H1 (cell line): ENCODE measurements around the gene TMEM150A. TPM values are rescaled to one million over a fixed set of nuclear protein-coding genes. Genes with fewer than 3 reads are reported as not detected.

ENCODE experiments used
- ATF2 ChIP-seq: IDR thresholded peaks from 2 replicates; pipeline ENCODE4 v1.6.1; 2012; ENCODE audit warnings: low read length, inconsistent platforms
- E2F6 ChIP-seq: IDR thresholded peaks from 2 replicates; pipeline ENCODE4 v1.6.1; 2012; ENCODE audit warnings: inconsistent platforms
- EP300 ChIP-seq, 2 experiments: IDR thresholded peaks; 1 replicate in 1 of 2; 2 replicates in 1 of 2; pipeline ENCODE4 v1.6.1; 2011 to 2012; ENCODE audit warnings: low read depth in 2 of 2, low read length in 2 of 2, mild to moderate bottlenecking in 2 of 2, borderline replicate concordance in 1 of 2, inconsistent platforms in 1 of 2, moderate library complexity in 1 of 2
- HDAC2 ChIP-seq, 2 experiments: fragments of 300-600 bp in 1 of 2; sonication (generic) in 1 of 2; IDR thresholded peaks; 2 replicates each; pipeline ENCODE4 v1.6.1; 2011 to 2012; ENCODE audit warnings: low read depth in 2 of 2, low read length in 2 of 2, mild to moderate bottlenecking in 2 of 2, moderate library complexity in 2 of 2, borderline replicate concordance in 1 of 2, inconsistent platforms in 1 of 2
- KDM4A ChIP-seq: IDR thresholded peaks from one replicate; pipeline ENCODE4 v1.7.1; 2012; ENCODE audit warnings: low read depth, mild to moderate bottlenecking, moderate library complexity, low read length, inconsistent platforms; ENCODE audit not compliant: severe bottlenecking
- PHF8 ChIP-seq: fragments of 200-600 bp; sonication (generic); conservative IDR thresholded peaks from 2 replicates; pipeline ENCODE4 v1.7.1; 2012; ENCODE audit warnings: low read depth, mild to moderate bottlenecking, inconsistent platforms, low read length, moderate library complexity
- RXRA ChIP-seq: IDR thresholded peaks from 2 replicates; pipeline ENCODE4 v1.6.1; 2011; ENCODE audit warnings: low read depth, mild to moderate bottlenecking, low read length, moderate library complexity; ENCODE audit not compliant: insufficient read depth
- SUZ12 ChIP-seq: fragments of 200-600 bp; sonication (generic); IDR thresholded peaks from 2 replicates; pipeline ENCODE4 v1.6.1; 2012; ENCODE audit warnings: mild to moderate bottlenecking, inconsistent platforms, low read length, moderate library complexity, mixed read lengths
- TCF12 ChIP-seq: IDR thresholded peaks from 2 replicates; pipeline ENCODE4 v1.6.1; 2011; ENCODE audit warnings: low read depth, mild to moderate bottlenecking, low read length
- TEAD4 ChIP-seq: IDR thresholded peaks from 2 replicates; pipeline ENCODE4 v1.6.1; 2012; ENCODE audit warnings: low read depth, low read length, inconsistent platforms, mixed read lengths
- polyA plus RNA-seq, 7 experiments: library from polyadenylated mRNA; depleted of rRNA in 3 of 7; stranded (reverse) in 5 of 7; unstranded in 2 of 7; fragments of >200 nt in 5 of 7; fragments of 200-250 nt in 2 of 7; gene quantifications; 1 replicate in 5 of 7; 2 replicates in 1 of 7; 4 replicates in 1 of 7; pipeline versions ENCODE4 v1.2.1 to v1.2.3, GENCODE V29; 2011 to 2013; ENCODE audit warnings: missing spikeins in 2 of 7, mixed read lengths in 2 of 7
- total RNA-seq: library from RNA; stranded (reverse); fragmentation: NEBNext Ultra II Directional; extraction: Animal tissue kit (Norgen Biotek cat#: 25700); gene quantifications from 2 replicates; pipeline ENCODE4 v1.2.1, GENCODE V29; 2021

The TMEM150A gene
- total and polyA plus RNA-seq, 2 of the 8 experiments (the other 6 are each of a cell fraction or from before 2014, with no cell fraction given) = 19.8 to 29.9 TPM

GRCh38 chr2:85602476-85603234 is at the start of gene TMEM150A (continued):
- TF ChIP-seq PHF8 = peak; percentile 80
- no peak for TF ChIP-seq RXRA
- peak; percentile 59 for TF ChIP-seq KDM4A
- no peak for TF ChIP-seq SUZ12
- peak; percentile 87 for TF ChIP-seq TEAD4
- peak; percentile 18; the same call in 1 of the 2 replicates for TF ChIP-seq E2F6
- no peak for TF ChIP-seq TCF12
- no peak for TF ChIP-seq EP300 (IDR thresholded peaks at IDR 0.05; ENCODE audit: borderline replicate concordance in 1 of 2, low read depth in 2 of 2, low read length in 2 of 2)
- no peak for TF ChIP-seq ATF2
- TF ChIP-seq HDAC2 (IDR thresholded peaks at IDR 0.05; ENCODE audit: borderline replicate concordance in 1 of 2, low read depth in 2 of 2, low read length in 2 of 2) = no peak; a peak in 1 of 4 replicates
